NCI-H524 treated with DMSO at 0.1 percent for 48 hours (cell line): ENCODE measurements around the gene TBCCD1.

ENCODE experiments used
- DNase-seq: peaks from one replicate; lab custom pipeline; 2025; lab: John Stamatoyannopoulos, UW

Gene TBCCD1, protein sequence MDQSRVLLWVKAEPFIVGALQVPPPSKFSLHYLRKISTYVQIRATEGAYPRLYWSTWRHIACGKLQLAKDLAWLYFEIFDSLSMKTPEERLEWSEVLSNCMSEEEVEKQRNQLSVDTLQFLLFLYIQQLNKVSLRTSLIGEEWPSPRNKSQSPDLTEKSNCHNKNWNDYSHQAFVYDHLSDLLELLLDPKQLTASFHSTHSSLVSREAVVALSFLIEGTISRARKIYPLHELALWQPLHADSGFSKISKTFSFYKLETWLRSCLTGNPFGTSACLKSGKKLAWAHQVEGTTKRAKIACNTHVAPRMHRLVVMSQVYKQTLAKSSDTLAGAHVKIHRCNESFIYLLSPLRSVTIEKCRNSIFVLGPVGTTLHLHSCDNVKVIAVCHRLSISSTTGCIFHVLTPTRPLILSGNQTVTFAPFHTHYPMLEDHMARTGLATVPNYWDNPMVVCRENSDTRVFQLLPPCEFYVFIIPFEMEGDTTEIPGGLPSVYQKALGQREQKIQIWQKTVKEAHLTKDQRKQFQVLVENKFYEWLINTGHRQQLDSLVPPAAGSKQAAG

DNA sequence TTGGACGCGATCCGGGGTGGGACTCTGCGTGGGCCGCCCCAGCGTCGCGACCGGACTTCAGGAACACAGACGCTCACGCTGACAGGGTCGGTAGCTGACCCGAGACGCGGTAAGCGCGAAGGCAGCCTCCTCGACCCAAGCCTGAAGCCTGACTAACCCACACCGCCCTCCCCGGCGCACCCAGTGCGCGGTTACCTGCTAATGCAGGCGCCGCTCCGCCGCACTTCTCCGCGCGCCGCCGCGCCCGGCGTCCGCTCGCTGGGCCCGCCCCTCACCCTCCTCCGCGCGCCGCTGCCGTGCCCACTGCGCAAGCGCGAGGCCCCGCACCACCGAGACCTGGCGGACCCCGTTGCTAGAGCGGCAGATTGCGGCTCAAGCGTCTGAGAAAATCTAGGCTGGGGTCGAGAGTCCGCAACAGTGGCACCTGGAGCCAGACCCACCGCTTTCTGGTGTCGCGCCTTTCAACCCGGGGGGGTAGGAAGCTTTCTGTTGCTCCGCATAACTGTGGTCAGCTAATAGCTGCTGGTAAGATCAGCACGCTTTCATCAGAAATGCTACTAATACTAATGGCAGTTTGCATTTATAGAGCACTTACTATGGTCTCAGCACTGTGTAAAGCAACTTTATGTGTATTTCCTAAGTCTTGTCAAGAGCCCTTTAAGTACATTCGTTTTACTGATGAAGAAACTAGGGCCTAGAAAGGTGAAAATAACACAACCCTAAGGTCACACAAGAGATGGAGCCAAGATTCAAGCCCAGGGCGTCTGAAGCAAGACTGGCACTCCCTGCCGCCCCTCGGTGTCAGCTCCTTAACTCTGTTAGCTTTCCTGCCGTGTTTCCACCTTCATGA, at the start of gene TBCCD1:
Gene TBCCD1 (minus strand): TSS at position 268 of the 850 bp plus-strand sequence. CDS start 3,010 bp downstream, outside the sequence.
- peak; percentile 75 for DNase-seq

GRCh38 chr3:186616299-186616617, 49.1 kb upstream of the TBCCD1 start:
- DNase-seq: no peak

DNA sequence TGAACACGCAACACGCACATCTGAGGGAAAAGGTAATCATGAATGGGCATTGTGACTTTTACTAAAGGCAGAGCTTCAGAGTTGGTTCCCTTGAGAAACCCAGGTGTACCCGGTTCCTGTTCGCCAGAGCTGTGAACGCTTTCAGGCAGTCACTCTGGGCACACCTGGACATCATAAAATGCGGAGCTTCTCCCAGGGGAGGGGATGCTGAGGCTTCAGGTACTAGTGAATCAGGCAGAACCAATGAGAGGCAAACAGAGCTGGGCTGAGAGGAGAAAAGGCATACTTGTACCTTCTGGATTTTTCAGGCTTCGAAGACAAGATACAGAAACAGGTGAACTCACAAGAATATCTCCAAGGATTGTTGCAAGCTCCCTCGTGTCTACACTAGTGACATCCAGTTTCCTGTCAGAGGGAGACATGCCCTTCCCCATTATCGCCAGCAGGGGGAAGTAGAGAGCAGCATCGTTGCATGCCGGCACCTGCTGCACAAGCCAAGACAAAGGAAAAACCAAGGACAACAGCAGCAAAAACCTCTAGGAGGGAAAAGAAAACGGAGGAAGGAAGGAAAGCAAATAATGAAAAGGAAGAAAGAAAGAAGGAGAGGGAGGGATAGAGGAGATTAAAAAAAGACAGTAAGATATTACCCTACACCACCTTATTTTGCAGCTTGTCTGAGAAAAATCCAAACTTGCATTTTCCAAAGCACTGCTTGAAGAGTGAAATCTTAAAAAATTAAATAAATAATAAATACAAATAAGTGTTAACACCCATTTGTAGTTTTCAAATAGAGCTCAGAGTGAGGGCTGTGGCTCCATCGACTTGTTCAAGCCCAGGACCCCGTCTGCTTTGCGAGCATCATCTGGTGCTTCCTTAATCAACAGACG, 47.7 kb upstream of the TBCCD1 start:
- DNase-seq: no peak

DNA sequence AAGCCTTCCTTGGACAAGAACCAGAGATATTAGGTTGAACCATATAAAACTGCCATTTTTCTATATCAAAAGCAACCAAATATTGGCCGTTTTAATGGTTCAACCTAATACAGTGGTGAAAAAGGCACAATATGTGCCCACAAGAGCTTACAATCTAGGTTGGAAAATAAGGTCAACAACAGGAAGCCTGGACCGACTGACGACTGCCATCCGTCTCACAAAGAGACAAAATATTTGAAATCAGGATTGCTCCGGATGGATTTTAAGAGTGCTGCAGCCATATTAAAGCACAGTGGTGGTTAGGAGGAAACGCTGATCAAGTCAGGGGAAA, 47.1 kb upstream of the TBCCD1 start:
- DNase-seq: no peak

DNA sequence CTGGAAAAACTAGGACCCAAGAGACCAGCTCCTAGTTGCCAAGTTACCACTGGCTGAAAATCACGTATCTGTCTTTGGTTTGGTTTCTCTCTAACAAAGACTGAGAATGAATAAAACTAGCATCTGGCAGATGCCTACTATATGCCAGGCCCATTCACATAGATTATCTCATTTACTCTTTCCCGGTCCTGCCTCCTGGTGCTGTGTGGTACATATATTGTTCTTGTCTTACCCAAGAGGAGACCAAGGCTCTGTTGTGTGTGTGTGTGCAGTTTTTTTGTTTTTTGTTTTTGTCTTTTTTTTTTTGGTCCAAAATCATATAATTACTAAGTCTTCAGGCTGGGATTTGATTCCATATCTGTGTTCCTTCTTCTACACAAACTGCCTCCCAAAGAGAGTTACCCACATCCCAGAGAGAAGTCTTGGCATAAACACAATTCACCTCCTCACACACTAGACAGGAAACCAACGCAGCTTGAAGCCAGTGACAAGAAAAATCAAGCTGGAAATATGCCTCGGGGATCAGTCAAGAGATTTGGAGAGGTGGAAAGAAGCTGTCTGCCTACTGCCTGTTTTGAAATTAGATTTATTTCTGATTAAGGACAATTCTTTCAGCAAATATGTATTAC, 46.6 kb upstream of the TBCCD1 start:
- no peak for DNase-seq

DNA sequence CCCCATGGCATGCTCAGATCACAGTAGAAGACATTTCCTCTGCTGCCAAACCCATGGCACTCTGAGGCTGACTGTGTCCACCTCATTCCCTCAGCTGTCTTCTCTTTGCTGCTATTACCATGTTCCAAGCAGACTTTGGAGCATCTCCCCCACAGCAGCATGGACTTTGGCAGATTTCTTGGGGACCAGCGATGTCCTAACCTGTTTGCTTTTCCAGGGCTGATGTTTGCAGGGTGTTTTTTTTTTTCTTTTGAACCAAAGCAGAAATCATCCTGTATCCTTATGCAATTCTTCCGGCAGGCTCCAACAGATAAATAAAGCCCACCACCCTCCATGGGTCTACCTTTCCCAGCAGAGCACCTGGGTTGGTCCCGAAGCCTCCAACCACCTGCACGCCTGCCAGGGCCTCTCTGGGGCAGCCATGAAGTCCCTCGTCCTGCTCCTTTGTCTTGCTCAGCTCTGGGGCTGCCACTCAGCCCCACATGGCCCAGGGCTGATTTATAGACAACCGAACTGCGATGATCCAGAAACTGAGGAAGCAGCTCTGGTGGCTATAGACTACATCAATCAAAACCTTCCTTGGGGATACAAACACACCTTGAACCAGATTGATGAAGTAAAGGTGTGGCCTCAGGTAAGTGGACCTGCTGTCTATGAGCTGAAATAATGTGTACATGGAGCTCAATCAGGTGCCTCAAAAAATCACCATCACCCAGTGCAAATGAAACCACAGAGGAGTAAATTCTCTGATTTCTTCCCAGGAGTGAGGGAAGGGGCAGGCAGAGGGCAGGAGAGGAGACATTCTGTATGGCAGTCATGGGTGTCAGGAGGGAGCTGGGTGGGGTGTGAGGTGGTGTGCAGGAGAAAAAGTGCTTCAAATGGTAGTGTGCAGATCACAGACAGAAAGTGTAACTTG, 45.8 kb upstream of the TBCCD1 start, which contains the start of gene AHSG:
Gene AHSG (plus strand): TSS at position 340 of the 916 bp plus-strand sequence. CDS start 82 bp downstream, at position 422.
- DNase-seq: no peak

DNA sequence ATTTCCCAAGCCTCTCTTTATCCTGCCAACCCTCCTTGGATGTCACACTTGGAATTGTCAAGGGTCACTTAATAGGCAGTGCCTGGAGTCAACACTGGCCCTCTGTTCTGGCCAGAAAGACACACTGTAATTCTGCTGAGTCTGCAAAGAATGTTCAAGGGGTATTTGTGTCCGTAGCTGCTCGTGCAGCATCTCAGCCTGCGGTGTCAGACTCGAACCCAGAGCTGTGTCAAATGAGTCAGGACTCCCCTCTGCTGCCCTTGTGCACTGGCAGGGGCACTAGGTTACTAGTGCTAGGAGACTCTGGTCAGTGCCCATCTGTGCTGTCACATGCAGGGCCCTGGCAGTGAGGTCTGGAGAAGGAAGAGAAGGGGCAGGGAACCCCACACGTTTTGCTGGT, 44.9 kb upstream of the TBCCD1 start:
- no peak for DNase-seq

DNA sequence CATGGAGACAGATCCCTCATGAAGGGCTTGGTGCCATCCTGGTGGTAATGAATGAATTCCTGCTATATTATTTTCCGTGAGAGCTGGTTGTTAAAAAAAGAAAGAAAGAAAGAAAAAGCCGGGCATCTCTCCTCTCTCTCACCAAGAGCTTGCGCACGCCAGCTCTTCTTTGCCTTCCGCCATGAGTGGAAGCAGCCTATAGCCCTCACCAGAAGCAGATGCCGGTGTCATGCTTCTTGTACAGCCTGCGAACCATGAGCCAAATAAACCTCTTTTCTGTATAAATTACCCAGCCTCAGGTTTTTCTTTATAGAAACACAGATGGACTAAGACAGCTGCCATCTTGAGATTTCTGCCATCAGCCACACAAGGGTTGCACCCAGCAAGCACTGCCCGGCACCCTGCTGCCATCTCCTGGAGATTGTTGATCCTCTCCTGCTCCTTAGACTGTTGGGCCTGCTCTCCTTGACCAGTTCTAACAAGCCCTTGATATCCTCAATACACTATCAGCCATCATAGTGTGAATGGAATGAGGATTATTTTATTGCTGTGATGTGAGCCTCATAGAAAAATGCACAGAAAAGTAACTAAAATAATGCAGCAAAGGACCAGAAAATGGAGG, 42.2 kb upstream of the TBCCD1 start:
- DNase-seq: peak; percentile 6

DNA sequence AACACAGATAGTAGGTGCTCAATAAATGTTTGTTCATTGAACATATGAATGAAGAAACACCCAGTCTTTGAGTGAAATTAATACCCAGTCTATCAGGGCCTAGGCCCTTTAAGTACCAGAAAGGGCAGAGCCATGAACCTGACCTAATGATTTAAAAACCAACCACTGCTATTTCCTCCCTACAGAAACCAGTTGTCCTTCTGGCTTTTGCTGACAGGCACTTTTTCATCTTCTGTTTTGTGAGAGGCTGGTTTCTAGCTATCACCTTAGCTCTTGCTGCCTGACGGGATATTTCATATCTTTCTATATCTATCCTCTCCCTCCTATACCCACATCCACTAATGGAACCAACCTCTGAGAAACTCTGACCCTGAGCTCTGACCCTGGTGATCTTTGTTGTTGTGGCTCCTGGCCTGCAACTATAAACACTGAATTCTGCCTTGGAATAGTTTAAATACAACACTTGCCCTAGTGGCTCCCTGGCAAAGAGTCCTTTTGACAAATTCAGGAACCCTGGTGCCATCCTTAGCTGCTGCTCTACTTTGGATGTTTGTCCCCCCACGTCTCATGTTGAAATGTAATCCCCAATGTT, 41.6 kb upstream of the TBCCD1 start:
- no peak for DNase-seq

- no peak for DNase-seq
Measured at GRCh38 chr3:186605561-186606545, 38.7 kb upstream of the TBCCD1 start.

- no peak for DNase-seq
Measured at GRCh38 chr3:186605078-186605477, 37.9 kb upstream of the TBCCD1 start.

GRCh38 chr3:186603159-186603558, 36.0 kb upstream of the TBCCD1 start:
- DNase-seq: no peak

GRCh38 chr3:186600896-186601295, 33.8 kb upstream of the TBCCD1 start:
- DNase-seq: no peak

GRCh38 chr3:186599785-186600166, 32.6 kb upstream of the TBCCD1 start:
- no peak for DNase-seq

DNA sequence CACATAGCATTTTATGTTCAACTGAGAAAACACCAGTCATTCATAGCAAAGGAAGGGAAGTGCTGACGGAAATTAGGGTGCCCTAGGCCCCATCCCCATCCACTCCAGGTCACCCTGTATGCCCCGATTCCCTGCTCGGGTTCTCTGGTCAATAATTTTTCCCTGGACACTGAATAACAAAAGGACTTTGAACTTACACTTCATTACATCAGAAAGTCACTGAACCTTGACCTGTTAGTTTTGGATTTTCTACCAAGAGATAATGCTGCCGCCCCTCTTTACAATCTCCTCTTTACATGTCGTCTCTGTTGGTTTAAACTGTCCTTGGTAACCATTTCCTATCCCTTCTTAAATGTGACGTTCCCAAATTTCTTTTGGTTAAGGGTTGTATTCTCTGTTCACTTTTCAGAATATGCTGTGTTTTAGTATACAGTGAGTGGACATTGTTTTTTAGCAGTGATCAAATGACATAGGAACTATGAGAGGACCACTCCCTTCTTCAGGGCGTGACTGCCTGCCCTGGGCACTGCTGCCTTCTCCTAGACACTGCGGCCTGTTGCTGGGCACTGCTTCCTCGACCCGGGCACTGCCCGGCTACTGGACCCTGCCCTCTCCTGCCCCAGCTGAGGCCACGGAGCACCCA, 32.1 kb upstream of the TBCCD1 start:
- no peak for DNase-seq

DNA sequence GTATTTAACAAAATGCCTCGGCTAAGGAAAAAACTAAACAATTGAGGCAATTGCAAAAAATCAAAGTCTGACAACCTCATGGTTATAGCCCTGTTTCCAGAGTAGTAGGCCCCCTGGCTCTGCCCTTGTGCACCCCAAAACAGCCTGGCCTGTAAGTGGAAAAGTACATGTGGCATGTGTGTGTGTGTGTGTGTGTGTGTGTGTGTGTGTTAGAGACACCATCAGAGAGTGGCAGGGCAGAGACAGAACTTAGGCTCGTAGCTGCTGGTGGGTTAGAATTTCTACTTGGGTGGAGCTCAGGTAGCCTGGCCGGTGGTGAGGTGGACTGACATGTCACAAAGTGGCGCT, 31.6 kb upstream of the TBCCD1 start:
- DNase-seq: no peak

DNA sequence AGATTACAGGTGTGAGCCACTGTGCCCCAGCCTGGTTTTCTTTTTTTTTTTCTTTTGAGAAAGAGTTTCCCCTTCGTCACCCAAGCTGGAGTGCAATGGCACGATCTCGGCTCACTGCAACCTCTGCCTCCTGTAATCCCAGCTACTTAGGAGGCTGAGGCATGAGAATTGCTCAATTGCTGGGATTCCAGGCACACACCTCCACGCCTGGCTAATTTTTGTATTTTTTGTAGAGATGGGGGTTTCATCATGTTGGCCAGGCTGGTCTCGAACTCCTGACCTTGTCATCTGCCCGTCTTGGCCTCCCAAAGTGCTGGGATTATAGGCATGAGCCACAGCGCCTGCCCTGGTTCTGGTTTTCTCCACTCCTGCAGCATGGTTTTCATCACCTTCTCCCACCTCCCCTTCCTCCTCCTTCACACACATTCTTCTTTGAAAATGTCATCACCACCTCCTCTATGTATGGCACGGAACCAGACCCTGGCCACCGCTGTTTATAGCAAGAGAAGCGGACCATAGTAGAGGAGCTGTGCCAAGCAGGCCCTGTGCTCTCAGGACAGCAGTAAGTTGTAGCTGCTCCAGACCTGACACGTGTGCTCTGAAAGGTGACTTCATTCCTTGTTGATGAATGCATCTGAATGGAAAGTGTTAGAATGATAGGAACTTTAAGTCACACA, 31.1 kb upstream of the TBCCD1 start:
- DNase-seq: no peak
